Neutrophil (primary cell): Measurements from ENCODE around the gene ZNF536.

Source experiments
- H3K27ac ChIP-seq: fragments of 200-600 bp; sonication (generic); 2 replicates; pipeline ENCODE4 v1.5.1; 2016; ENCODE audit warnings: mild to moderate bottlenecking, moderate library complexity
- H3K27me3 ChIP-seq: fragments of 200-600 bp; sonication (generic); 2 replicates; pipeline ENCODE4 v1.6.0; 2016; ENCODE audit warnings: mild to moderate bottlenecking
- H3K36me3 ChIP-seq: fragments of 200-600 bp; sonication (generic); 2 replicates; pipeline ENCODE4 v1.5.1; 2017
- H3K4me1 ChIP-seq, 2 experiments: fragments of 200-600 bp in 1 of 2; sonication (generic) in 1 of 2; 1 replicate in 1 of 2; 2 replicates in 1 of 2; pipeline versions ENCODE4 v1.5.1 to v1.6.1; 2013 to 2016; ENCODE audit warnings: low read depth in 1 of 2, low read length in 1 of 2, mild to moderate bottlenecking in 1 of 2, moderate library complexity in 1 of 2; ENCODE audit not compliant: control insufficient read depth in 1 of 2, insufficient read depth in 1 of 2
- H3K4me3 ChIP-seq, 2 experiments: fragments of 200-600 bp in 1 of 2; sonication (generic) in 1 of 2; 1 replicate in 1 of 2; 2 replicates in 1 of 2; pipeline ENCODE4 v1.5.1; 2013 to 2016; ENCODE audit warnings: low read depth in 1 of 2, low read length in 1 of 2, mild to moderate bottlenecking in 1 of 2, moderate library complexity in 1 of 2
- H3K9me3 ChIP-seq: fragments of 200-600 bp; sonication (generic); 2 replicates; pipeline ENCODE4 v1.5.1; 2016
- TF ChIP-seq, protein P1 (sequence below): fragments of 200-600 bp; sonication (generic); IDR thresholded peaks from 2 replicates; pipeline ENCODE4 v1.5.1; 2016; ENCODE audit warnings: antibody characterized with exemption

The ZNF536 gene

GRCh38 chr19:30551271-30551670, 179.1 kb downstream of the ZNF536 start:
- Histone ChIP-seq H3K4me1 (peaks cover 9 to 26% of the 10 kb centered on the region in 2 experiments), H3K9me3 (no peaks in the 10 kb centered on the region), H3K4me3 (no peak overlapping the region), H3K36me3 (no peaks in the 10 kb centered on the region), H3K27me3 (no peaks in the 10 kb centered on the region), H3K27ac (no peak overlapping the region)
- TF ChIP-seq, protein P1, sequence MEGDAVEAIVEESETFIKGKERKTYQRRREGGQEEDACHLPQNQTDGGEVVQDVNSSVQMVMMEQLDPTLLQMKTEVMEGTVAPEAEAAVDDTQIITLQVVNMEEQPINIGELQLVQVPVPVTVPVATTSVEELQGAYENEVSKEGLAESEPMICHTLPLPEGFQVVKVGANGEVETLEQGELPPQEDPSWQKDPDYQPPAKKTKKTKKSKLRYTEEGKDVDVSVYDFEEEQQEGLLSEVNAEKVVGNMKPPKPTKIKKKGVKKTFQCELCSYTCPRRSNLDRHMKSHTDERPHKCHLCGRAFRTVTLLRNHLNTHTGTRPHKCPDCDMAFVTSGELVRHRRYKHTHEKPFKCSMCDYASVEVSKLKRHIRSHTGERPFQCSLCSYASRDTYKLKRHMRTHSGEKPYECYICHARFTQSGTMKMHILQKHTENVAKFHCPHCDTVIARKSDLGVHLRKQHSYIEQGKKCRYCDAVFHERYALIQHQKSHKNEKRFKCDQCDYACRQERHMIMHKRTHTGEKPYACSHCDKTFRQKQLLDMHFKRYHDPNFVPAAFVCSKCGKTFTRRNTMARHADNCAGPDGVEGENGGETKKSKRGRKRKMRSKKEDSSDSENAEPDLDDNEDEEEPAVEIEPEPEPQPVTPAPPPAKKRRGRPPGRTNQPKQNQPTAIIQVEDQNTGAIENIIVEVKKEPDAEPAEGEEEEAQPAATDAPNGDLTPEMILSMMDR, result no peak

- Histone ChIP-seq H3K9me3 (no peaks in the 10 kb centered on the region), H3K36me3 (no peaks in the 10 kb centered on the region), H3K4me1 (peaks cover 9 to 40% of the 10 kb centered on the region in 2 experiments), H3K27ac (no peak overlapping the region), H3K27me3 (no peaks in the 10 kb centered on the region), H3K4me3 (no peak overlapping the region)
- TF ChIP-seq, protein P1, result no peak
Measured at GRCh38 chr19:30552593-30552992, 180.4 kb downstream of the ZNF536 start.

DNA sequence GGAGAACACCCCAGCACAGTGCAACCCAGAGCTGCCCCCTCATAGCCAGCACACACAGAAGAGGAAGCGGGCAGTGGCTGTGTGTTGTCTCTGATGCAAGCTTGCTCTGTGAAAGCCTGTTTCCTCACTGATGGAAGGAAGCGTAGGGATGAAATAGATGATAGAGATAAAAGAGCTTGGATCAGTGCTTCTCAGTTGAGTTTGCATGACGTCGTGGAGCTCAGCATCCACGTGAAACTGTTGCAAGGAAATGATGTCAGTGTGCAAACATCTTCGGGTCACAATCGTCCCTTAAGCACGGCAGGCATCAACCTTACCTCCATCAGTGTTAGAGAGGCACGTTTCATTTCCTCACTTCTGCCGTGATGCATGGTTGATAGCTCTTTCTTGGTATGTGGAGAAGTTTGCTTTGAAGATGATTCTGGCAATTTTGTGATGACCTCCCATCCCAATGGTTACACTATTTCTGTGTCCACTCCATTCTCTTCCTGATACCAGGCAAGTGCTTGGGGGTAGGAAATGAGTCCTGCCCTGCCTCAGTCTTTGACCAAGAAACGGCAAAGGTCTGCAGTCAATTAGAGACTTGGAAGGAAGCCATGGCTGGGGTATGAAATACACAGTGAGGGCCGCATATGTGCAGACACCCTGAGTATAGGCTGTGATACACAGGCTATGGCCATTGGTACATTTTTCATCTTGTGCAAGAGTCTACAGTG, 183.0 kb downstream of the ZNF536 start:
- Histone ChIP-seq H3K36me3 (no peaks in the 10 kb centered on the region), H3K4me1 (peaks cover 9 to 54% of the 10 kb centered on the region in 2 experiments), H3K9me3 (no peaks in the 10 kb centered on the region), H3K4me3 (no peak overlapping the region), H3K27ac (peak overlapping the region; percentile 69), H3K27me3 (no peaks in the 10 kb centered on the region)
- TF ChIP-seq, protein P1, result no peak

- Histone ChIP-seq H3K36me3 (no peaks in the 10 kb centered on the region), H3K4me1 (peaks cover 9 to 54% of the 10 kb centered on the region in 2 experiments), H3K27ac (peak overlapping the region; percentile 69), H3K27me3 (no peaks in the 10 kb centered on the region), H3K9me3 (no peaks in the 10 kb centered on the region), H3K4me3 (no peak overlapping the region)
- TF ChIP-seq, protein P1, result no peak
Measured at GRCh38 chr19:30555791-30556110, 183.6 kb downstream of the ZNF536 start.

- no peaks in the 10 kb centered on the region for H3K9me3 ChIP-seq
- H3K36me3 ChIP-seq, result no peaks in the 10 kb centered on the region
- TF ChIP-seq, protein P1, result no peak
Measured at GRCh38 chr19:30556230-30556711, 184.1 kb downstream of the ZNF536 start.

More at GRCh38 chr19:30556230-30556711, 184.1 kb downstream of the ZNF536 start:
- Histone ChIP-seq H3K4me3 (no peak overlapping the region), H3K27me3 (no peaks in the 10 kb centered on the region), H3K4me1 (peaks cover 9 to 51% of the 10 kb centered on the region in 2 experiments), H3K27ac (peak overlapping the region; percentile 69)
